Endodermal cell (in vitro differentiated cells): Measurements from ENCODE around the gene SLC25A17. TPM values are rescaled to one million over a fixed set of nuclear protein-coding genes. Genes with fewer than 3 reads are reported as not detected.

Experiments used
- DNase-seq: peaks from one replicate; pipeline ENCODE4 v3.0.0-alpha.2; 2017
- H3K27ac ChIP-seq: 2 replicates; pipeline ENCODE4 v1.5.1; 2013; ENCODE audit warnings: mild to moderate bottlenecking, low read depth, low read length, moderate library complexity
- H3K27me3 ChIP-seq: 2 replicates; pipeline ENCODE4 v1.6.1; 2013; ENCODE audit warnings: mild to moderate bottlenecking, low read length, moderate library complexity; ENCODE audit not compliant: insufficient read depth, control insufficient read depth, poor library complexity, severe bottlenecking
- H3K36me3 ChIP-seq: 2 replicates; pipeline ENCODE4 v1.7.0; 2013; ENCODE audit warnings: mild to moderate bottlenecking, low read length, moderate library complexity; ENCODE audit not compliant: control insufficient read depth, insufficient read depth
- H3K4me1 ChIP-seq: one replicate; pipeline ENCODE4 v1.7.0; 2013; ENCODE audit warnings: low read length; ENCODE audit not compliant: control insufficient read depth, insufficient read depth
- H3K4me3 ChIP-seq: 2 replicates; pipeline ENCODE4 v1.5.1; 2013; ENCODE audit warnings: mild to moderate bottlenecking, low read length, moderate library complexity
- H3K9ac ChIP-seq: 2 replicates; pipeline ENCODE4 v1.6.1; 2013; ENCODE audit warnings: mild to moderate bottlenecking, low read length, moderate library complexity; ENCODE audit not compliant: poor library complexity, severe bottlenecking; ENCODE audit errors: extremely low read depth
- H3K9me3 ChIP-seq: 2 replicates; pipeline ENCODE4 v1.6.1; 2013; ENCODE audit warnings: mild to moderate bottlenecking, low read length, moderate library complexity; ENCODE audit not compliant: control insufficient read depth
- H3K27ac Mint-ChIP-seq: 2 replicates; pipeline ENCODE4 v1.8.0; 2020; ENCODE audit warnings: mixed read lengths
- H3K27me3 Mint-ChIP-seq: 2 replicates; pipeline ENCODE4 v1.8.0; 2021; ENCODE audit warnings: mild to moderate bottlenecking, mixed read lengths; ENCODE audit not compliant: insufficient read depth
- H3K36me3 Mint-ChIP-seq: 2 replicates; pipeline ENCODE4 v1.8.0; 2020; ENCODE audit warnings: low read depth, mixed read lengths
- H3K4me1 Mint-ChIP-seq: 2 replicates; pipeline ENCODE4 v1.8.0; 2020; ENCODE audit warnings: mixed read lengths
- H3K4me3 Mint-ChIP-seq: 2 replicates; pipeline ENCODE4 v1.8.0; 2020; ENCODE audit warnings: mild to moderate bottlenecking, moderate library complexity, mixed read lengths
- H3K9me3 Mint-ChIP-seq: 2 replicates; pipeline ENCODE4 v1.8.0; 2020; ENCODE audit warnings: mild to moderate bottlenecking, mixed read lengths
- CTCF ChIP-seq: fragments of 200-600 bp; sonication (generic); conservative IDR thresholded peaks from 2 replicates; pipeline ENCODE4 v1.5.0; 2021; ENCODE audit warnings: antibody characterized with exemption, mild to moderate bottlenecking
- WGBS, 2 experiments: methylation state at CpG; one replicate each; pipeline versions ENCODE4 v1.1.5 to v1.1.7; 2013; ENCODE audit warnings: missing lambda C conversion rate in 2 of 2, mixed read lengths in 1 of 2; ENCODE audit not compliant: insufficient coverage in 1 of 2, insufficient read length in 1 of 2; 5-methylcytosine and 5-hydroxymethylcytosine counted together
- total RNA-seq, 2 donors: library from RNA; stranded (reverse); fragmentation: NEBNext Ultra II Directional in 1 of 2; extraction: Animal tissue kit (Norgen Biotek cat#: 25700) in 1 of 2; gene quantifications; 2 replicates in 1 of 2; 3 replicates in 1 of 2; pipeline ENCODE4 v1.2.1, GENCODE V29; 2021

Gene SLC25A17
- total RNA-seq, 2 donors from 2014 or later, result 25.4 to 29.4 TPM

GRCh38 chr22:40741116-40741515 lies 78.0 kb downstream of the SLC25A17 start:
- Histone ChIP-seq H3K27me3 (no peaks in the 10 kb centered on the region), H3K27ac (no peak overlapping the region), H3K36me3 (no peaks in the 10 kb centered on the region), H3K9ac (no peak overlapping the region), H3K4me3 (no peak overlapping the region), H3K4me1 (no peaks in the 10 kb centered on the region), H3K9me3 (no peaks in the 10 kb centered on the region)
- no peak for DNase-seq
- no peaks in the 10 kb centered on the region for H3K27me3 Mint-ChIP-seq
- TF ChIP-seq CTCF, result no peak
- 71 to 92% methylated on average over 3 to 4 of the region's 4 CpGs for WGBS, 2 experiments
- H3K4me1 Mint-ChIP-seq, result no peaks in the 10 kb centered on the region
- no peak overlapping the region for H3K4me3 Mint-ChIP-seq
- no peaks in the 10 kb centered on the region for H3K36me3 Mint-ChIP-seq
- H3K9me3 Mint-ChIP-seq, result no peaks in the 10 kb centered on the region
- H3K27ac Mint-ChIP-seq, result no peak overlapping the region

- H3K36me3 ChIP-seq, result no peaks in the 10 kb centered on the region
- H3K9ac ChIP-seq, result no peak overlapping the region
- no peaks in the 10 kb centered on the region for H3K4me1 ChIP-seq
- Mint-ChIP-seq H3K27me3 (no peaks in the 10 kb centered on the region), H3K36me3 (no peaks in the 10 kb centered on the region), H3K27ac (no peak overlapping the region), H3K9me3 (no peaks in the 10 kb centered on the region), H3K4me1 (no peaks in the 10 kb centered on the region), H3K4me3 (no peak overlapping the region)
- no peak for TF ChIP-seq CTCF
- DNase-seq, result no peak
- H3K27ac ChIP-seq, result no peak overlapping the region
- no peak overlapping the region for H3K4me3 ChIP-seq
- WGBS, 2 experiments, result 67 to 85% methylated on average over 2 to 3 of the region's 3 CpGs
- no peaks in the 10 kb centered on the region for H3K27me3 ChIP-seq
- no peaks in the 10 kb centered on the region for H3K9me3 ChIP-seq
Measured at GRCh38 chr22:40739721-40740120, 79.4 kb downstream of the SLC25A17 start.

- Histone ChIP-seq H3K36me3 (no peaks in the 10 kb centered on the region), H3K9ac (no peak overlapping the region), H3K4me1 (peaks cover 4% of the 10 kb centered on the region), H3K9me3 (no peaks in the 10 kb centered on the region), H3K4me3 (no peak overlapping the region), H3K27ac (no peak overlapping the region), H3K27me3 (no peaks in the 10 kb centered on the region)
- peaks cover 8% of the 10 kb centered on the region for H3K4me1 Mint-ChIP-seq
- no peaks in the 10 kb centered on the region for H3K9me3 Mint-ChIP-seq
- no peaks in the 10 kb centered on the region for H3K27me3 Mint-ChIP-seq
- no peak for DNase-seq
- H3K36me3 Mint-ChIP-seq, result no peaks in the 10 kb centered on the region
- no peak overlapping the region for H3K4me3 Mint-ChIP-seq
- no peak for TF ChIP-seq CTCF
- H3K27ac Mint-ChIP-seq, result no peak overlapping the region
- WGBS, 2 experiments, result 94 to 100% methylated on average over 4 of the region's 4 CpGs
Measured at GRCh38 chr22:40733919-40734318, 85.2 kb downstream of the SLC25A17 start.
